LNCaP clone FGC (cell line): Measurements from ENCODE around the gene ZMYND10.

Experiments used
- DNase-seq: peaks from one replicate; pipeline ENCODE4 v3.0.0-alpha.2; 2011; ENCODE audit warnings: low read depth
- H3K4me3 ChIP-seq: 2 replicates; pipeline ENCODE4 v1.5.1; 2011; ENCODE audit warnings: mild to moderate bottlenecking, low read depth, low read length, control low read depth
- CTCF ChIP-seq: IDR thresholded peaks from 2 replicates; pipeline ENCODE4 v1.5.1; 2012; ENCODE audit warnings: mild to moderate bottlenecking; ENCODE audit not compliant: control insufficient read depth, insufficient read depth; ENCODE audit errors: extremely low read depth

ZMYND10 gene

GRCh38 chr3:50371133-50371685, 25.7 kb upstream of the ZMYND10 start:
- no peak overlapping the region for H3K4me3 ChIP-seq
- TF ChIP-seq CTCF: no peak
- no peak for DNase-seq

- DNase-seq: no peak
- TF ChIP-seq CTCF: peak; percentile 34; the same call in 1 of the 2 replicates
- no peak overlapping the region for H3K4me3 ChIP-seq
Observed at GRCh38 chr3:50370594-50370993, 25.1 kb upstream of the ZMYND10 start.

- no peak overlapping the region for H3K4me3 ChIP-seq
- TF ChIP-seq CTCF: no peak
- DNase-seq: no peak
Observed at GRCh38 chr3:50369012-50369670, 23.6 kb upstream of the ZMYND10 start.

- H3K4me3 ChIP-seq: peak overlapping the region; percentile 69
- TF ChIP-seq CTCF: no peak
- DNase-seq: no peak
Observed at GRCh38 chr3:50365842-50366220, 20.3 kb upstream of the ZMYND10 start.

GRCh38 chr3:50365080-50365841, 19.7 kb upstream of the ZMYND10 start:
- peak; percentile 67 for DNase-seq
- peak overlapping the region; percentile 69 for H3K4me3 ChIP-seq
- TF ChIP-seq CTCF: no peak

DNA sequence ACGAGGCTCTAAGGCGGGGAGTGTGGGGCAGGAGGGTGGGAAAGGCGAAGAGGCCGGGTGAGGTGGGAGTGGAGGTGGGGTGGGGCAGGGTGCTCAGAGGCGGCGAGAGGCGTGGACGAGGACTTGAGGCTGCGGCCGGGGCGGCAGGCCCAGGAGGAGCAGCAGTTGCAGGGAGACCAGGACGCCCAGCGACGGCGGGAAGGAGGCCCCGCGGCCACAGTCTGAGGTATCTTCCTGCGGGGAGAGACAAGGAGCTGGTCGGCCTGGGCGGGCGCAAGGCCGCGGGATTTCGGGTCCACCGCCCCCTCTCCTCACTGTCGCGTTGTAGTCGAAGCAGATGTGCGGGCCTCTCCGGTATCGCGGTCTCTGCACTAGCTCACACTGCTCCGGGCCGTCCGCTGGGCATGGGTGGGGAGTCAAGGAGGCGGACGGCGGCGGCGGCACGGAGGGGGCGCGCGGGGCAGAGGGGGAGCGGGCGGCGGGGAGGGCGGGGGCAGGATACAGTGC, 19.1 kb upstream of the ZMYND10 start:
- no peak for DNase-seq
- no peak for TF ChIP-seq CTCF
- peak overlapping the region; percentile 41 for H3K4me3 ChIP-seq
